ENCODE data around the gene SLC52A3.
A peak's percentile ranks its signal among the peaks of the same experiment; 100 is the strongest.
"Not testable (repeated sequence)": the region's sequence is repeated elsewhere in the genome, so short reads cannot be mapped to it uniquely, and the experiment has no call there.

SLC52A3 gene

GRCh38 chr20:768426-768978 lies at the start of gene SLC52A3:
Gene SLC52A3 (minus strand): TSS chr20:768500. CDS start chr20:765774, 2,726 bp downstream.
- DNase-seq, result peak; percentile 36 to 70

GRCh38 chr20:815914-816606 lies 47.8 kb upstream of the SLC52A3 start:
- DNase-seq, result peak; percentile 71 to 87

GRCh38 chr20:815226-815625 lies 46.9 kb upstream of the SLC52A3 start:
- DNase-seq, result no peak

- DNase-seq, result no peak
These were observed 45.1 kb upstream of the SLC52A3 start for GRCh38 chr20:813390-813789.

GRCh38 chr20:812435-812814 lies 44.1 kb upstream of the SLC52A3 start:
- DNase-seq, result not testable (repeated sequence)

- not testable (repeated sequence) for DNase-seq
These were observed 43.6 kb upstream of the SLC52A3 start for GRCh38 chr20:811776-812434.

- no peak for DNase-seq
These were observed 37.4 kb upstream of the SLC52A3 start for GRCh38 chr20:805713-806112.

GRCh38 chr20:801678-802077 lies 33.4 kb upstream of the SLC52A3 start:
- no peak for DNase-seq

- DNase-seq, result not testable (repeated sequence)
These were observed 31.7 kb upstream of the SLC52A3 start for GRCh38 chr20:800026-800425.

- DNase-seq, result not testable (repeated sequence)
These were observed 30.4 kb upstream of the SLC52A3 start for GRCh38 chr20:798746-799145.

- DNase-seq, result no peak
These were observed 28.6 kb upstream of the SLC52A3 start for GRCh38 chr20:796921-797320.

GRCh38 chr20:792248-792647 lies 23.9 kb upstream of the SLC52A3 start:
- DNase-seq, result no peak

- peak in 1 of 2 experiments; percentile 25 for DNase-seq
These were observed 22.8 kb upstream of the SLC52A3 start for GRCh38 chr20:791056-791455.

- DNase-seq, result no peak
These were observed 19.5 kb upstream of the SLC52A3 start for GRCh38 chr20:787825-788224.

GRCh38 chr20:779771-780170 lies 11.5 kb upstream of the SLC52A3 start:
- no peak for DNase-seq

GRCh38 chr20:776165-776564 lies 7.9 kb upstream of the SLC52A3 start:
- DNase-seq, result no peak

- peak in 1 of 2 experiments; percentile 72 for DNase-seq
These were observed 7.4 kb upstream of the SLC52A3 start for GRCh38 chr20:775679-776135.

GRCh38 chr20:774660-775057 lies 6.4 kb upstream of the SLC52A3 start:
- no peak for DNase-seq

GRCh38 chr20:774016-774659 lies 5.8 kb upstream of the SLC52A3 start:
- DNase-seq, result no peak

- DNase-seq, result no peak
These were observed 4.5 kb upstream of the SLC52A3 start for GRCh38 chr20:772806-773205.

- no peak for DNase-seq
These were observed 3.6 kb upstream of the SLC52A3 start for GRCh38 chr20:771741-772464.

- DNase-seq, result no peak
These were observed 2.4 kb upstream of the SLC52A3 start for GRCh38 chr20:770691-771090.

- DNase-seq, result no peak
These were observed 1.4 kb downstream of the SLC52A3 start for GRCh38 chr20:766906-767305.

All from NCI-H526 (cell line).